IPS DF 4.7 (cell line): Measurements from ENCODE around the gene NRIP1.

Experiments used
- DNase-seq: peaks from one replicate; pipeline ENCODE4 v3.0.0-alpha.2; 2013; ENCODE audit warnings: low spot score; ENCODE audit errors: extremely low read depth

The NRIP1 gene

GRCh38 chr21:14922980-14923379 lies 141.8 kb downstream of the NRIP1 start:
- DNase-seq, result no peak

GRCh38 chr21:14918527-14918926 lies 146.3 kb downstream of the NRIP1 start:
- DNase-seq, result no peak

DNA sequence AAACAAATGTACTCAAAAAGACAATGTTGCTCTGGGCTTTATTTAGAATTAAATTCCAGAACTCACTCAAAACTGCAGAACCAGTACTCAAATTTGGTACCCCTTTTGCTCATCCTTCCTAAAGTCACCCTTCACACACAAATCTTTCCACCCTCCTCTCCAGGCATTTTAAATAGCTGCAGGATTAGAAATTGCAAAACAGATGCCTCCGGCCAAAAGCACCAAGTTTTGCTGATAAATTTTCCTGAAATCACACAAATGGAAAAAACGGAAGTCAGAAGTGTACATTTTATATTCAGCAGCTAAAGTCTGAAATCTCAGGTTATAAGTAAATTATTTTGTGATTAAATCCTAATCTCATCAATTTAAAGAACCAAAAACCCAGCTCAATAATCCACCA lies 147.0 kb downstream of the NRIP1 start:
- no peak for DNase-seq

- no peak for DNase-seq
These were observed 148.1 kb downstream of the NRIP1 start for GRCh38 chr21:14916676-14917141.

- no peak for DNase-seq
These were observed 151.2 kb downstream of the NRIP1 start for GRCh38 chr21:14913638-14914037.

DNA sequence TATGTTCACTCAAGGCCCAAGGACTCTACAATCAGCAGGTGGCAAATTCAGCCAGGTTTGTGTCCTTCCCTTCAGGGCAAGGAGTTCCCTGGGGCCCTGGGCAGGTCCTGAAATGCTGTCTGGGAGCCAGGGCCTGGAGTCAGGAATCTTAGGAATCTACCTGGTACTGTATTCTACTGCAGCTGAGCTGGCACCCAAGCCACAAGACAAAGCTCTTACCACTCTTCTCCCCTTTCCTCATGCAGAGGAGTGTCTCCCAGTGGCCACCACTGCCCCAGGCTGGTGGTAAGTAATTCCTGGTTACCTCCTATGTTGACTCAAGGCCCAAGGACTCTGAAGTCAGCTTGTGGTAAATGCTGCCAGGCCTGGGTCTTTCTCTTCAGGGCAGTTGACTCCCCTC lies 153.4 kb downstream of the NRIP1 start:
- no peak for DNase-seq
